Activated CD8-positive, alpha-beta T cell treated with anti-CD3 and anti-CD28 coated beads for 36 hours (primary cell): Measurements from ENCODE around the gene TSPAN12. TPM values are rescaled to one million over a fixed set of nuclear protein-coding genes. Genes with fewer than 3 reads are reported as not detected.

ENCODE experiments used
- total RNA-seq, 2 experiments: library from RNA; stranded (reverse); gene quantifications; one replicate each; pipeline ENCODE4 v1.2.3, GENCODE V29; 2021

Gene TSPAN12
- total RNA-seq, 2 experiments from 2014 or later: not detected

Other genes starting within 250 kb of the TSPAN12 start
- 10 to 100 TPM; 21.7 to 24.1 TPM for gene ING3, start 92.6 kb upstream of the TSPAN12 start, total RNA-seq
- gene CPED1, start 130.6 kb upstream of the TSPAN12 start, total RNA-seq: not detected